Measurements from ENCODE around the gene PRSS57. TPM values are rescaled to one million over a fixed set of nuclear protein-coding genes. Genes with fewer than 3 reads are reported as not detected.
"Not testable (repeated sequence)": the region's sequence is repeated elsewhere in the genome, so short reads cannot be mapped to it uniquely, and the experiment has no call there.

PRSS57 gene
- total RNA-seq, 6 experiments from 2014 or later: 0.20 TPM; not detected in 5

- H3K27me3 ChIP-seq: no peaks in the 10 kb centered on the region
- H3K9me3 ChIP-seq: no peaks in the 10 kb centered on the region
- intact Hi-C loops (cut with DNase I): no loop called here
- WGBS (ENCODE audit: insufficient coverage, low coverage, low lambda C conversion rate, missing lambda C conversion rate): 20% methylated on average over 1 of the region's 31 CpGs
- H3K4me3 ChIP-seq: no peak overlapping the region
- ATAC-seq: no peak
- DNase-seq: no peak
- no peak for TF ChIP-seq POLR2A (IDR thresholded peaks at IDR 0.05)
- no peak for TF ChIP-seq CTCF (IDR thresholded peaks at IDR 0.05)
- H3K27ac ChIP-seq: no peak overlapping the region
- no peaks in the 10 kb centered on the region for H3K36me3 ChIP-seq
- H3K4me1 ChIP-seq: peaks cover 0 to 15% (median 0%) of the 10 kb centered on the region in 4 donors
These were observed 19.3 kb downstream of the PRSS57 start for GRCh38 chr19:676007-676338.

- Histone ChIP-seq H3K4me3 (no peak overlapping the region), H3K9me3 (no peaks in the 10 kb centered on the region), H3K27ac (no peak overlapping the region), H3K4me1 (peaks cover 0 to 13% (median 0%) of the 10 kb centered on the region in 4 donors), H3K36me3 (no peaks in the 10 kb centered on the region), H3K27me3 (no peaks in the 10 kb centered on the region)
- WGBS (ENCODE audit: insufficient coverage, low coverage, low lambda C conversion rate, missing lambda C conversion rate): 35% methylated on average over 5 of the region's 38 CpGs
- TF ChIP-seq POLR2A (IDR thresholded peaks at IDR 0.05) (no peak), CTCF (IDR thresholded peaks at IDR 0.05) (no peak)
- intact Hi-C loops (cut with DNase I): no loop called here
- ATAC-seq (peak in 3 of 4 donors; percentile 4 to 23 (median 19)), DNase-seq (no peak)
These were observed 20.7 kb downstream of the PRSS57 start for GRCh38 chr19:674282-675151.

- intact Hi-C loops (cut with DNase I): no loop called here
- H3K27ac ChIP-seq: no peak overlapping the region
- ATAC-seq (no peak), DNase-seq (no peak)
- no peaks in the 10 kb centered on the region for H3K27me3 ChIP-seq
- H3K4me1 ChIP-seq: peaks cover 0 to 4% (median 0%) of the 10 kb centered on the region in 4 donors
- H3K36me3 ChIP-seq: no peaks in the 10 kb centered on the region
- no peak for TF ChIP-seq CTCF (IDR thresholded peaks at IDR 0.05)
- no peak for TF ChIP-seq POLR2A (IDR thresholded peaks at IDR 0.05)
- H3K9me3 ChIP-seq: no peaks in the 10 kb centered on the region
- H3K4me3 ChIP-seq: no peak overlapping the region
- WGBS (ENCODE audit: insufficient coverage, low coverage, low lambda C conversion rate, missing lambda C conversion rate): no CpG with 5 or more reads among the region's 9 CpGs
These were observed 24.6 kb downstream of the PRSS57 start for GRCh38 chr19:670609-671075.

- not testable (repeated sequence) for H3K36me3 ChIP-seq, H3K27ac ChIP-seq, H3K4me3 ChIP-seq, ATAC-seq, H3K27me3 ChIP-seq, H3K9me3 ChIP-seq, DNase-seq
- peaks cover 0 to 12% (median 5%) of the 10 kb centered on the region in 4 donors for H3K4me1 ChIP-seq
- intact Hi-C loops (cut with DNase I): loop anchor here (5.0 kb wide), 1 partner anchor 63 kb away; no protein-coding TSS in a partner anchor
- WGBS (ENCODE audit: insufficient coverage, low coverage, low lambda C conversion rate, missing lambda C conversion rate): 48% methylated on average over 11 of the region's 12 CpGs
These were observed 26.4 kb downstream of the PRSS57 start for GRCh38 chr19:668675-669434.

- intact Hi-C loops (cut with DNase I): loop anchor here (5.0 kb wide), 1 partner anchor 65 kb away; no protein-coding TSS in a partner anchor
- ATAC-seq, H3K27me3 ChIP-seq, H3K36me3 ChIP-seq, H3K9me3 ChIP-seq, H3K4me3 ChIP-seq, H3K27ac ChIP-seq, DNase-seq: not testable (repeated sequence)
- peaks cover 0 to 16% (median 8%) of the 10 kb centered on the region in 4 donors for H3K4me1 ChIP-seq
- WGBS (ENCODE audit: insufficient coverage, low coverage, low lambda C conversion rate, missing lambda C conversion rate): 67% methylated on average over 10 of the region's 38 CpGs
These were observed 28.2 kb downstream of the PRSS57 start for GRCh38 chr19:666985-667573.
